H1 (cell line): ENCODE results near the gene IGSF9B. TPM values are rescaled to one million over a fixed set of nuclear protein-coding genes. Genes with fewer than 3 reads are reported as not detected.

Source experiments
- CTCF ChIA-PET: fragments of 300-600 bp; sonication (Branson Sonifier 250); formaldehyde crosslinking; loops from one replicate; lab custom pipeline; 2021; ENCODE audit not compliant: partially characterized antibody; lab: Charles Lee
- POLR2A ChIA-PET: fragments of 300-600 bp; sonication (Branson Sonifier 250); formaldehyde crosslinking; loops from one replicate; lab custom pipeline; 2021; ENCODE audit warnings: inconsistent platforms; ENCODE audit not compliant: partially characterized antibody; lab: Charles Lee
- DNase-seq, 2 experiments: peaks; one replicate each; pipeline versions ENCODE4 v3.0.0 to v3.0.0-alpha.2; 2010 to 2022; ENCODE audit warnings: low spot score in 2 of 2, low read depth in 1 of 2, mixed read lengths in 1 of 2
- FAIRE-seq: peaks from 2 replicates; lab custom pipeline; 2011; peaks lifted over from hg19 to GRCh38; lab: Jason Lieb, UNC
- H2AFZ ChIP-seq: 2 replicates; pipeline ENCODE4 v1.8.1; 2012; ENCODE audit warnings: low read length, inconsistent platforms
- H2AK5ac ChIP-seq: 2 replicates; pipeline ENCODE4 v1.6.1; 2013; ENCODE audit warnings: low read depth, low read length
- H2BK120ac ChIP-seq: replicated peaks from 2 replicates; pipeline ENCODE3; 2013; ENCODE audit warnings: low read depth, low read length, inconsistent platforms
- H2BK12ac ChIP-seq: 2 replicates; pipeline ENCODE4 v1.6.1; 2013; ENCODE audit warnings: low read depth, low read length
- H2BK15ac ChIP-seq: 2 replicates; pipeline ENCODE4 v1.6.1; 2013; ENCODE audit warnings: low read length
- H2BK20ac ChIP-seq: 2 replicates; pipeline ENCODE4 v1.6.1; 2013; ENCODE audit warnings: low read length
- H2BK5ac ChIP-seq: 2 replicates; pipeline ENCODE4 v1.6.1; 2013; ENCODE audit warnings: low read depth, low read length
- H3K14ac ChIP-seq: 2 replicates; pipeline ENCODE4 v1.6.1; 2013; ENCODE audit warnings: inconsistent platforms; ENCODE audit not compliant: insufficient read length
- H3K18ac ChIP-seq: 2 replicates; pipeline ENCODE4 v1.6.1; 2013; ENCODE audit warnings: low read length; ENCODE audit errors: extremely low read depth
- H3K23ac ChIP-seq: 2 replicates; pipeline ENCODE4 v1.6.1; 2013; ENCODE audit warnings: inconsistent platforms; ENCODE audit not compliant: insufficient read length
- H3K23me2 ChIP-seq: 2 replicates; pipeline ENCODE4 v1.6.1; 2013; ENCODE audit warnings: low read depth, low read length
- H3K27ac ChIP-seq: 2 replicates; pipeline ENCODE4 v1.6.1; 2011; ENCODE audit warnings: low read depth, low read length, inconsistent platforms
- H3K27me3 ChIP-seq, 4 experiments: replicated peaks in 1 of 4; 1 replicate in 1 of 4; 2 replicates in 3 of 4; pipeline versions ENCODE4 v1.6.1 to v1.8.1; 2011 to 2013; ENCODE audit warnings: low read length in 3 of 4, mild to moderate bottlenecking in 3 of 4, inconsistent platforms in 2 of 4, mixed read lengths in 2 of 4, moderate library complexity in 1 of 4; ENCODE audit not compliant: control insufficient read depth in 3 of 4, insufficient read depth in 3 of 4; ENCODE audit errors: extremely low read depth in 1 of 4
- H3K36me3 ChIP-seq, 4 experiments: 2 replicates each; pipeline versions ENCODE4 v1.6.1 to v1.8.1; 2011 to 2013; ENCODE audit warnings: mild to moderate bottlenecking in 4 of 4, low read length in 3 of 4, moderate library complexity in 2 of 4, control low read depth in 1 of 4, inconsistent platforms in 1 of 4; ENCODE audit not compliant: insufficient read depth in 4 of 4, control insufficient read depth in 2 of 4
- H3K4ac ChIP-seq: replicated peaks from 2 replicates; pipeline ENCODE3; 2013; ENCODE audit warnings: low read length, low read depth, mixed read lengths, inconsistent platforms; ENCODE audit not compliant: insufficient read length
- H3K4me1 ChIP-seq, 4 experiments: replicated peaks in 1 of 4; 1 replicate in 1 of 4; 2 replicates in 3 of 4; pipeline versions ENCODE4 v1.6.1 to v1.8.1; 2011 to 2013; ENCODE audit warnings: low read length in 3 of 4, inconsistent platforms in 2 of 4, mixed read lengths in 1 of 4; ENCODE audit not compliant: insufficient read depth in 4 of 4, control insufficient read depth in 3 of 4
- H3K4me2 ChIP-seq, 2 experiments: 2 replicates each; pipeline versions ENCODE4 v1.6.1 to v1.8.1; 2011 to 2013; ENCODE audit warnings: low read depth in 2 of 2, low read length in 2 of 2, control low read depth in 1 of 2, inconsistent platforms in 1 of 2, mild to moderate bottlenecking in 1 of 2; ENCODE audit not compliant: insufficient read depth in 1 of 2
- H3K4me3 ChIP-seq, 4 experiments: fragments of 200-600, 300-600 bp in 1 of 4; sonication (generic), shearing (Covaris generic), sonication (Bioruptor Twin) in 1 of 4; 2 replicates each; pipeline versions ENCODE4 v1.5.1 to v1.8.1; 2011 to 2016; ENCODE audit warnings: low read length in 4 of 4, low read depth in 3 of 4, control low read depth in 2 of 4, inconsistent platforms in 2 of 4, mild to moderate bottlenecking in 2 of 4, mixed read lengths in 1 of 4, moderate library complexity in 1 of 4; ENCODE audit not compliant: insufficient read depth in 2 of 4; ENCODE audit errors: extremely low read depth in 1 of 4
- H3K56ac ChIP-seq: replicated peaks from 2 replicates; pipeline ENCODE3; 2013; ENCODE audit warnings: low read depth, mild to moderate bottlenecking, mixed read lengths, low read length, inconsistent platforms; ENCODE audit not compliant: insufficient read length
- H3K79me1 ChIP-seq: 2 replicates; pipeline ENCODE4 v1.6.1; 2013; ENCODE audit warnings: low read depth, low read length, control low read depth
- H3K79me2 ChIP-seq, 2 experiments: 2 replicates each; pipeline versions ENCODE4 v1.6.1 to v1.8.1; 2012 to 2013; ENCODE audit warnings: low read length in 2 of 2, mild to moderate bottlenecking in 2 of 2, inconsistent platforms in 1 of 2; ENCODE audit not compliant: insufficient read depth in 2 of 2, control insufficient read depth in 1 of 2
- H3K9ac ChIP-seq, 4 experiments: replicated peaks in 1 of 4; 1 replicate in 1 of 4; 2 replicates in 3 of 4; pipeline versions ENCODE4 v1.6.1 to v1.8.1; 2011 to 2013; ENCODE audit warnings: low read depth in 3 of 4, low read length in 3 of 4, control low read depth in 2 of 4, mild to moderate bottlenecking in 2 of 4, moderate library complexity in 2 of 4, inconsistent platforms in 1 of 4; ENCODE audit errors: extremely low read depth in 1 of 4
- H3K9me3 ChIP-seq, 2 experiments: 2 replicates each; pipeline versions ENCODE4 v1.6.1 to v1.8.1; 2012 to 2013; ENCODE audit warnings: mild to moderate bottlenecking in 2 of 2, moderate library complexity in 2 of 2, control low read depth in 1 of 2, inconsistent platforms in 1 of 2, low read depth in 1 of 2, low read length in 1 of 2, mixed read lengths in 1 of 2; ENCODE audit not compliant: insufficient read depth in 2 of 2
- H4K20me1 ChIP-seq, 2 experiments: replicated peaks in 1 of 2; 2 replicates each; pipeline versions ENCODE3 to v1.8.1; 2011 to 2013; ENCODE audit warnings: inconsistent platforms in 2 of 2, low read length in 2 of 2, mild to moderate bottlenecking in 1 of 2; ENCODE audit not compliant: insufficient read depth in 2 of 2, control insufficient read depth in 1 of 2
- H4K5ac ChIP-seq: 2 replicates; pipeline ENCODE4 v1.6.1; 2013; ENCODE audit warnings: low read length, low read depth, mixed read lengths, inconsistent platforms; ENCODE audit not compliant: insufficient read length
- H4K8ac ChIP-seq: 2 replicates; pipeline ENCODE4 v1.8.0; 2013; ENCODE audit warnings: mild to moderate bottlenecking, moderate library complexity, low read length, inconsistent platforms; ENCODE audit not compliant: insufficient read depth; ENCODE audit errors: extremely low read depth
- H4K91ac ChIP-seq: replicated peaks from 2 replicates; pipeline ENCODE3; 2013; ENCODE audit warnings: low read length, mixed read lengths, inconsistent platforms; ENCODE audit not compliant: insufficient read length
- ASH2L ChIP-seq: fragments of 200-600, 300-600 bp; sonication (generic); IDR thresholded peaks from one replicate; pipeline ENCODE4 v1.7.1; 2017; ENCODE audit warnings: low read length
- BRCA1 ChIP-seq: IDR thresholded peaks from 2 replicates; pipeline ENCODE4 v1.6.1; 2012; ENCODE audit warnings: low read depth, low read length, improper control_type of control experiment
- PHF8 ChIP-seq: fragments of 200-600 bp; sonication (generic); conservative IDR thresholded peaks from 2 replicates; pipeline ENCODE4 v1.7.1; 2012; ENCODE audit warnings: low read depth, mild to moderate bottlenecking, inconsistent platforms, low read length, moderate library complexity
- WGBS, 2 experiments: shearing (Covaris generic) in 1 of 2; methylation state at CpG; one replicate each; pipeline versions ENCODE4 v1.1.6 to v1.1.7; 2013 to 2015; ENCODE audit warnings: low lambda C conversion rate in 2 of 2, mixed read lengths in 2 of 2, inconsistent platforms in 1 of 2, low coverage in 1 of 2, missing lambda C conversion rate in 1 of 2; ENCODE audit not compliant: insufficient replicate concordance in 2 of 2, insufficient coverage in 1 of 2, insufficient read length in 1 of 2; ENCODE audit errors: extremely low coverage in 1 of 2, missing lambda C conversion rate in 1 of 2; 5-methylcytosine and 5-hydroxymethylcytosine counted together
- polyA plus RNA-seq, 7 experiments: library from polyadenylated mRNA; depleted of rRNA in 3 of 7; stranded (reverse) in 5 of 7; unstranded in 2 of 7; fragments of >200 nt in 5 of 7; fragments of 200-250 nt in 2 of 7; gene quantifications; 1 replicate in 5 of 7; 2 replicates in 1 of 7; 4 replicates in 1 of 7; pipeline versions ENCODE4 v1.2.1 to v1.2.3, GENCODE V29; 2011 to 2013; ENCODE audit warnings: missing spikeins in 2 of 7, mixed read lengths in 2 of 7
- total RNA-seq: library from RNA; stranded (reverse); fragmentation: NEBNext Ultra II Directional; extraction: Animal tissue kit (Norgen Biotek cat#: 25700); gene quantifications from 2 replicates; pipeline ENCODE4 v1.2.1, GENCODE V29; 2021

The IGSF9B gene
- total and polyA plus RNA-seq, 2 of the 8 experiments (the other 6 are each of a cell fraction or from before 2014, with no cell fraction given) = 16.5 to 49.2 TPM

DNA sequence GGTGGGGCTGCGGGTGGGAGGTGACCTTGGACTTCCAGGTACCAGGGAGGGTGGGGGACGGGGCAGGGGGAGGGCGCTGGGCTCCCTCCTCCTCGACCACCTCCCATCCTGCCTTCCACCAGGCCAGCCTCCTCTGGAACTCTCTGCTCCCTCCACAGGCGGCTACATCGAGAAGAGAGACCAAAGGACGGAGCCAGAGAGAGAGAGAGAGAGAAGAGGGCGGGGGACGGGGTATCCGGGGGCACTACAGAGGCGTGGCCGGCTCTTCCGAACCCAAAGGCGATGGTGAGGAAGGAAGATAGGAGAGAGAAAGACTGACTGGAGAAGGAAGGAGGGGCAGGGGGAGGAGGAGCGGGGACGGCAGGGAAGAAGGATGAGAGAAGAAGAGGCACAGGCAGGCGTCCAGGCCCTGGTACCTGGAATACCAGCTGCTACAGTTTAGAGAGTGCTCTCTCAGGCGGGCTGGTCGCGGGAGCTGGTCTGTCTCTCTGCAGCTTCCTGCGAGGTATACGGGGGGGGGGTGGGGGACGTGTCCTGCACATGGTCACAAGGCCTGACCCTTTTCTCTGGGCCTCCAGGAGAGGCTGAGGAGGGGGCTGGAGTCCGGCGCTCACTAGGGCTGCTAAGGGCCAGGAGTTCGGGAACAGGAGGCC lies 38.0 kb downstream of the IGSF9B start:
- no peak overlapping the region for H2BK12ac ChIP-seq
- peaks cover 0 to 17% (median 4%) of the 10 kb centered on the region in 4 experiments; a peak in 6 of 7 replicates for H3K4me1 ChIP-seq
- DNase-seq = no peak
- H3K14ac ChIP-seq = no peak overlapping the region
- no peak overlapping the region for H2AK5ac ChIP-seq
- H3K9me3 ChIP-seq = no peaks in the 10 kb centered on the region
- peaks cover 0 to 2% of the 10 kb centered on the region in 2 experiments for H4K20me1 ChIP-seq
- no peak overlapping the region for H4K91ac ChIP-seq
- no peak overlapping the region for H2AFZ ChIP-seq
- peaks cover 7% of the 10 kb centered on the region for H3K79me1 ChIP-seq
- H3K27me3 ChIP-seq = no peaks in the 10 kb centered on the region
- H3K4me2 ChIP-seq = peak overlapping the region; percentile 67 to 86
- no peak overlapping the region for H3K56ac ChIP-seq
- peak overlapping the region; percentile 13; the same call in 1 of the 2 replicates for H3K18ac ChIP-seq
- no peak overlapping the region for H3K9ac ChIP-seq
- H2BK20ac ChIP-seq = no peak overlapping the region
- no peak overlapping the region for H3K23ac ChIP-seq
- H3K23me2 ChIP-seq = peaks cover 2% of the 10 kb centered on the region; the same call in 1 of the 2 replicates
- TF ChIP-seq ASH2L = peak; percentile 42
- TF ChIP-seq PHF8 = no peak
- TF ChIP-seq BRCA1 = no peak
- peak overlapping the region; percentile 36 to 53 (median 36); a peak in 6 of 8 replicates for H3K4me3 ChIP-seq
- no peaks in the 10 kb centered on the region for H3K79me2 ChIP-seq
- H4K8ac ChIP-seq = peak overlapping the region; percentile 73; the same call in 1 of the 2 replicates
- H2BK15ac ChIP-seq = no peak overlapping the region
- FAIRE-seq = no peak
- no peak overlapping the region for H2BK120ac ChIP-seq
- no peak overlapping the region for H2BK5ac ChIP-seq
- H3K27ac ChIP-seq = no peak overlapping the region
- H3K36me3 ChIP-seq = peaks cover 8 to 27% (median 16%) of the 10 kb centered on the region in 4 experiments; a peak in 7 of 8 replicates
- H4K5ac ChIP-seq = no peak overlapping the region
- ChIA-PET POLR2A (interaction anchor here (0.6 to 1.3 kb wide), 5 partner anchors 12 to 125 kb away, joined by 3 to 4 read pairs (median 4); no protein-coding TSS in a partner anchor), CTCF (interaction anchor here (0.6 to 3.5 kb wide), 5 partner anchors 9 to 84 kb away, joined by 3 to 17 read pairs (median 4); no protein-coding TSS in a partner anchor)
- H3K4ac ChIP-seq = no peak overlapping the region
- 21% methylated on average over 7 of the region's 26 CpGs; no CpG with 5 or more reads in 1 of the 2 experiments for WGBS, 2 experiments
